Sigmoid colon (tissue), 4 donors: ENCODE data around the gene ITGB1.

Source experiments
- CTCF ChIP-seq, 4 experiments: fragments of 450-650 bp in 3 of 4; fragments of 200-600 bp in 1 of 4; IDR thresholded peaks; one replicate each; pipeline ENCODE4 v1.5.1; 2016 to 2019; ENCODE audit warnings: antibody characterized with exemption in 4 of 4, mild to moderate bottlenecking in 3 of 4, moderate library complexity in 2 of 4
- EP300 ChIP-seq, 4 donors: sonication (generic); formaldehyde crosslinking; IDR thresholded peaks; one replicate each; pipeline ENCODE4 v1.6.1; 2017; ENCODE audit warnings: antibody characterized with exemption in 4 of 4
- POLR2A ChIP-seq, 2 donors: fragments of 450-650 bp; IDR thresholded peaks; one replicate each; pipeline ENCODE4 v1.6.1; 2016; ENCODE audit warnings: antibody characterized with exemption in 2 of 2, mild to moderate bottlenecking in 2 of 2, moderate library complexity in 2 of 2
- POLR2AphosphoS5 ChIP-seq, 4 donors: sonication (generic); formaldehyde crosslinking; IDR thresholded peaks; one replicate each; pipeline ENCODE4 v1.6.1; 2017; ENCODE audit warnings: antibody characterized with exemption in 4 of 4

- TF ChIP-seq CTCF (IDR thresholded peaks at IDR 0.05) (peak in 2 of 4 experiments; percentile 15 to 45), POLR2AphosphoS5 (IDR thresholded peaks at IDR 0.05) (peak; percentile 88 to 98 (median 96)), POLR2A (IDR thresholded peaks at IDR 0.05) (peak; percentile 91 to 94), EP300 (IDR thresholded peaks at IDR 0.05) (peak in 2 of 4 donors; percentile 8 to 90)
These were observed 22.8 kb upstream of the ITGB1 start for GRCh38 chr10:32980558-32981468.
